GM19468 (cell line): ENCODE data around the gene TMEM41B.

Experiments used
- ATAC-seq: cut with Tn5 transposase; IDR thresholded peaks from one replicate; pipeline ENCODE4 v1.9.1; 2021; ENCODE audit warnings: mild to moderate bottlenecking, moderate library complexity, moderate number of reproducible peaks; ENCODE audit not compliant: unreplicated experiment; ENCODE audit errors: extremely low read depth

The TMEM41B gene

DNA sequence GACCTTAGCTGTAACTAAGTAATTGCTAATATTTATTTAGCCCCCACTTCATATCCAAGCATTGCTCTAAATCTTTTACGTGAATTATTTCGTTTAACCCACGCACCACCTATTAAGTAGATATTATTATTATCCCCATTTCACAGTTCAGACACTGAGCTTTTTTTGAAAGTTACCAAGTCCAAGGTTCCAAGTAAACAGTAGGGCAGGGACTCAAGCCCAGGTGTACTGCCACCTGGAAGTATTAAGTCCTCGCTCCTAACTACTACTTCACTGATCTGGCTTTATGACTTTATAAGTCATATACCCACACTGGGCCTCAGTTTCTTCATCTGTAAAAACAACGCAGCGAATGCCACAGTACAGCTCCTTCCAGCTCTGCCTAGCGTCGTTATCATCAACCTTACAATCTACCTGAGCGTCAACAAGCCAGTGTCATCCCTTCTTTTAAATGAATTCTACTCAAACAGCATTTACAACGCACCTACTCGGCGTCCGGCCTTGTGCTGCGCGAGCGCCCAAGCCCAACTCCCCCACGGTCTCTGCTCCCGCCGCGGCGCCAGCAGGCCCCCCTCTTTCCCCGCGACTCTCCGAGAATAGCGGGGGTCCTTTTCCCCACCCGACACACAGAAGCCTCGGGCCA is 624 bp downstream of the TMEM41B start:
- ATAC-seq = no peak

DNA sequence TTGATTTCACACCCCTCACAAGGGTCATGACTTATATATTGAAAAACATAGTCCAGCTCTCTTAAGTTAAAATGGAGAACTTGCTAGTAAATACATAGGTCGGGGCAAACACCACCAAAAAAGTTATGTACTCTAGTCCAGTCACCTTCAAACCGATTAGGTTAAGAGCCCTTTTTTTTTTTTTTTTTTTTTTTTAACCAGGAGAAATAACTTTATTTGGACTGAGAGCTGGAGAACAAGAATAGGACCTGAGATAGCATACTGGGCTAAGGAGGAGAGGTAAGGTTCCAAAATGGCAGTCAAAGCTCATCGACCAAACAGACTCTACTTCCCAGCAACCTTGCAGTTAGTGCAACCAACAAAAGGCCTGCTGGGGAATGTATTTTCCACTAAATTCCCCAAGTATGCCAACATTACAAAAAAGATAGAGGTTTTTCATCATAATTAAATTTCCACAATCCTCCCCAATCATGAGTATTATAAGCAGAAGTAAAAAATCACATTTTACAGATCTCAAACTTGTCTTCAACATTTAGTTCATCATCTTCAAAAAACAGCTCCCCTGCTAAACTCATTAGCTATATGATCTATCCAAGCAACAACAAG is 3.8 kb downstream of the TMEM41B start:
- no peak for ATAC-seq

DNA sequence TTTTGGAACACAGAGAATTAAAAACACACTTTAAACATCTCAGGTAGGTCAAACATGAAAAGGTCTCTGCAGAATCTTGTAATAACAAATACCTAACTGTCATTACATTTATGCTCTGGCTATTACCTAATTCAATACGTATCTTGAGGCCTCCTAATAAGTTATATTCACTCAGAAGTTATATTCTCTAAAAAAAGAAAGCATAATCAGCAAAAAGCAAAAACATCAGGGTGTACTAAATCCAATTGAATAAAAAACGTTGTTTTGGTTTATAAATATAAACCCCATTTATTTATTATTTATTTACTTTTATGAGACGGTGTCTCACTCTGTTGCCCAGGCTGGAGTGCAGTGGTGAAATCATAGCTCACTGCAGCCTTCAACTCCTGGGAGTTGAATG is 10.2 kb downstream of the TMEM41B start:
- no peak for ATAC-seq

DNA sequence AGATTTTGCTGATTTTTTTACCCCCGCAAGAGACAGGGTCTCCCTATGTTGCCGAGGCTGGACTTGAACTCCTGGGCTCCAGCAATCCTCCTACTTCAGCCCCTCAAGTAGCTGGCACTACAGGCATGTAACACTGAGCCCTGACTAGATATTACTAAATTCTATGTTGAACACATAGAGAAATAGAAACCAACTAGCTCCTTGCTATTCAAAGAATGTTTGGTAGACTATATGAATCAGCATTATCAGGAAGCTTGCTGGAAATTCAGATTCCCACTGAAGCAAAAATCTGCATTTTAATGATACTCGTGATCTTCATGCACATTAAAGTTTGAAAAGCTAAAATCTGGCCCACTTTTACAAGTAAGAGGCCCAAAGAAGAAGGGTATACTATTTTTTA is 11.9 kb downstream of the TMEM41B start:
- no peak for ATAC-seq

DNA sequence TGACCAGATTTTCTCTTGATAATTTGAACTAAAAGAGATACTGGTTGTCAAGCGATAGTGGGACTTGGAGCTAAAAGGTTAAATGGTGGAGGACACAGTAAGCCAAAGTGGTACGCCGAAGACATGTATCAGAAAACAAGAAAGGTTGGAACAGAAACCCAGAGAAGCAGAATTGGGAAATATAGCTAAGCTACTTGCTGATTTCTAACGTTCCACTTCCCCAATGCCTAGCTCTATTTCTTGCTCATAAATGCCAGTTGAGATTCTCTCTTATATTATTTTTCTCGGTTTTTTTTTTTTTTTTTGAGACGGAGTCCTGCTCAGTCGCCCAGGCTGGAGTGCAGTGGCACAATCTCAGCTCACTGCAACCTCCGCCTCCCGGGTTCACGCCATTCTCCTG is 12.7 kb downstream of the TMEM41B start:
- no peak for ATAC-seq

DNA sequence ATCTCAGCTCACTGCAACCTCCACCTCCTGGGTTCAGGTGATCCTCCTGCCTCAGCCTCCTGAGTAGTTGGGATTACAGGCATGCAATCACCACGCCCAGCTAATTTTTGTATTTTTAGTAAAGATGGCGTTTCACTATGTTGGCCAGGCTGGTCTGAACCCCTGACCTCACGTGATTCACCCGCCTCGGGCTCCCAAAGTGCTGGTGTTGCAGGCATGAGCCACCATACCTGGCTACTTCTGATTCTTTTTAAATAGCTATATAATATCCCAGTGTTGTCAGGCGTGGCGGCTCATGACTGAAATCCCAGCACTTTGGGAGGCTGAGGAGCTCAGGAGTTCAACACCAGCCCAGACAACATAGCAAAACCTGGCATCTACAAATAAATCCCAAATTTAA is 20.7 kb downstream of the TMEM41B start:
- ATAC-seq = no peak

DNA sequence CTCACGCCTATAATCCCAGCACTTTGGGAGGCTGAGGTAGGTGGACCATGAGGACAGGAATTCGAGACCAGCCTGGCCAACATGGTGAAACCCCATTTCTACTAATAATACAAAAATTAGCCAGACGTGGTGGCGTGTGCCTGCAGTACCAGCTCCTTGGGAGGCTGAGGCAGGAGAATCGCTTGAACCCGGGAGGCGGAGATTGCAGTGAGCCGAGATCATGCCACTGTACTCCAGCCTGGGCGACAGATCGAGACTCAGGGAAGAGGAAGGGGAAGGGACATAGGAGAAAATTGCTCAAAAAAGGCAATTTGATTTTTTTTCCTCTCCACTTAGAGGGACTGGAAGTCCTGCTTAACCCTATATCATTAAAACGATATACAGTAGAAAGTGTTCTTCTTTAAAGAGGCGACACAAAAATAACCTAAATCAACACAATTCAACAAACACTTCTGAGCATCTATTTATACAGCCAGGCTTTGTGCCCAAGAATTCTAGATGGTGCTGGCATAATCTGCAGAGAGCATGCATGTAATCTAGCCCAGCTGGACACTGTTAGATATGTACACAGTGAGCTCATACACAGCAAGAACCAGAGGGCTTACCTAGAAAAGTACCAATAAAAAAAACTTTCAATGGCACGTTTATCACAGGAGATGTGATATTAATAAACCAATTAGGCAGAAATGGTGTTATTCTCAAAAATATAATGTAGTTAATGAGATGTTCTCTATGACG is 28.4 kb downstream of the TMEM41B start:
- no peak for ATAC-seq

DNA sequence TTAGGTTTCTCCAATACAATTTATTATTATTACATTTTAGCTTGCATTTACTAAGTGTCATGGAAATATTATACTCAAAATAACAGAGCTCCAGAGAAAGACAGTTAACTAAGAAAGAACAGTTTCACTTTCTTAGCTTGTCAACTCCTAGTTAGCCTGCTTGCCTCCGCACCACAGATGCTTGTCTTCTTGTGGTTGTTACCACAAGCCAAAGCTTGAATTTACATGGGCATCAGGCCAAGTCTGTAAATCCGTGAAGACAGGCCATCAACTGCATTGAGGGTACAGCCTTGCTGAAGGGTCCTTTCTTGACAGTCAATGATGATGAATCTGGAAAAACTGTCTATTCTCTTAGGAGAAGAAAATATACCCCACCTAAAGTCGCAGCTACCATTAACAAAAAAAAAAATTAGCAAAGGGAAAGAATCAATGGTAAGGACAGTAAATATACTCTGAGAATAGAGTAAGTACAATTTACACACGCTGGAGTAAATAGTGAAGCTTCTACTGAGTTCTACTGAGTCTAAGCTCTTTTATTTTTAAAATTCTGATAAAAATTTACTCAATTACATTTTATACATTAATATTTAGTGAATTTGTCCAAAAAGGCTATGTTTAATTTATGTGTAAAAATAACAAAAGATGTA is 33.6 kb downstream of the TMEM41B start:
- peak; percentile 92 for ATAC-seq

DNA sequence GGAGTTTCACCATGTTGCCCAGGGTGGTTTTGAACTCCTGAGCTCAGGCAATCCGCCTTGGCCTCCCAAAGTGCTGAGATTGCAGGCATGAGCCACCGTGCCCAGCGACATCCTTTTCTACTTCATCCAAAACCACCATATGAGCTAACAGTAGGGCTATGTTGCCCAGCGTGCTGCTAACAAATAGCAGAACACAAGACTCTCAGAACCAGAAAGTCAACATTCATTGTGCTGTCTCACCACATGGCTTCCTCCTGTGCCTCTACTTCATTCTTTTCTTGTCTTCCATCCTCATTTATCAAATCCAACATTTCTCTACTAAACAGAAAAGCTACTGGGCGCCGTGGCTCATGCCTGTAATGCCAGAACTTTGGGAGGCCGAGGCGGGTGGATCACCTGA is 37.2 kb downstream of the TMEM41B start:
- ATAC-seq = no peak

DNA sequence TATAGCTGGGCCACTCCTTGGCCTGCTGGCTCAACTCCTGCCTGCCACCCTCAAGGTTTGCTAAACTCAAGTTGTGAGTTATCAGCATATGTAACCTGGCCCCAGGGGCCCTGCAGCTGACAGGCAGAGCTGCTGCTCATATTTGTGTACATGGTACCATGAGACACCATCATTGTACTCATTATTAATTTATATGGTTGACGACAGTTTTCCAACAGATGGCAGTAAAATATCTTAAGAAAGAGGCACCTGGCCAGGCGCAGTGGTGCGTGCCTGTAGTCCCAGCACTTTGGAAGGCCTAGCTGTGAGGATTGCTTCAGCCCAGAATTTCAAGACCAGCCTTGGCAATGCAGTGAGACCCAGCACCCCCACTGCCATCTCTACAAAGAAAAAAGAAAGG is 37.8 kb downstream of the TMEM41B start:
- ATAC-seq = no peak

DNA sequence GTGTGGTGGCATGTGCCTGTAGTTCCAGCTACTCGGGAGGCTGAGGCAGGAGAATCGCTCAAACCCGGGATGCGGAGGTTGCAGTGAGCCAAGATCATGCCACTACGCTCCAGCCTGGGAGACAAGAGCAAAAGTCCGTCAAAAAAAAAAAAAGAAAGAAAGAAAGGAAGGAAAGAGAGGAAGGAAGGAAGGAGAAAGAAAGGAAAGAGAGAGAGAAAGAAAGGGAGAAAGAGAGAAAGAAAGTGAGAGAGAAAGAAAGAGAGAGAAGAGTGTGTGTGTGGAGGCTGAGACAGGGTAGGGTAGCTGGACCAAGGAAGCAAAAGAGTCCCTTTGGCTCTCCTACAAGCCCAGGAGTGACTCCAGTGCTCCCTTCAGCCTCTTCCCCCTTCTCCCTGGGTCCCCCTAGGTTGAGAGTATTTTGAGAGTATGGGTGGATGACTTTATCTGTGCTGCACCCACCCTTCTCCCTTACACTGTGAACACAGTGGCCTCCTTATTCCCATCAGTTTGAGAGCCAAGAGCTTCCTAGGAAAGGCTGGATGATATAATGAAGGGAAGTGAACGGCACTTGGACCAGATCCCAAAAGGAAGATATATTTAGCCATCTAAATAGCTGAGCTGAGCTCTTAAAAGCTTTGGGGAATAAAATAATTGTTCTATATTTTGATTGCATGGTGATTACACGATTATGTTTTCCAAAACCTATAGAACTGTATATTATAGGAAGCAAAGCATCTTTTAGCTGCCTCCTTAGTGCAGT is 39.7 kb downstream of the TMEM41B start:
- ATAC-seq = no peak

DNA sequence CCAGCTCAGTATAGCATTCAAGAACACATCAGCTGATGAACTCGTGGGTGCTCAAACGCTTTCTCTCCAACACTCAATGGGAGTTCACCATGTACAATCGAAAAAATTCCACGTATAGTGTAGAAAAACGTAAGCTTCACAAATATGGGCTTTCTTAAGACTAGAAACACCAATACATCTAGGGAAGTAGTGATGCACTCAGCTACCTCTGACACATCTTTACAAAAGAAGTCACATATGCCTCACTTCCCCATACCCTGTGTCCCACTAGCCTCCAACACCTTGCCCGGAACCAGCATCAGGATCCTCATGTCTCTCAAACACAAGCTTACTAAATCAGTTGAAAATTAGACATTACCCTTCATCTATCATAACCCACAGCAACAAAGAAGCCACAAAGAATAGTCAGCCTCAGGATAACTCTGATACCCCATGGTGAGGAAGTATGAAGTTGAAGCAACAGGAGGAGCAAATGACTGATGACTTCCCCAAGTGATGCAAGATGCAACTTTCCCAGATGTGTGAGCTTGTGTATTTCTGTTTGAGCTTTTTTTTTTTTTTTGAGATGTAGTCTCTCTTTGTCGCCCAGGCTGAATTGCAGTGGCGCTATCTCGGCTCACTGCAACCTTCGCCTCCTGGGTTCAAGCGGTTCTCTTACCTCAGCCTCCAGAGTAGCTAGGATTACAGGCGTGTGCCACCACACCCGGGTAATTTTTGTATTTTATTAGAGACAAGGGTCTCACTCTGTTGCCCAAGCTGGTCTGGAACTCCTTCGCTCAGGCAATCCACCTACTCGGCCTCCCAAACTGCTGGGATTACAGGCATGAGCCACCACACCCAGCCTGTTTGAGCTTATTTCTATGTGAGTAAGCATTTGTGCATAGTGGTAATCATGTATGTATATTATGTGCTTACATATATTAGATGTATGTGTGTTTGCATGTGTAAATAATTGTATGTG is 40.7 kb downstream of the TMEM41B start:
- no peak for ATAC-seq

DNA sequence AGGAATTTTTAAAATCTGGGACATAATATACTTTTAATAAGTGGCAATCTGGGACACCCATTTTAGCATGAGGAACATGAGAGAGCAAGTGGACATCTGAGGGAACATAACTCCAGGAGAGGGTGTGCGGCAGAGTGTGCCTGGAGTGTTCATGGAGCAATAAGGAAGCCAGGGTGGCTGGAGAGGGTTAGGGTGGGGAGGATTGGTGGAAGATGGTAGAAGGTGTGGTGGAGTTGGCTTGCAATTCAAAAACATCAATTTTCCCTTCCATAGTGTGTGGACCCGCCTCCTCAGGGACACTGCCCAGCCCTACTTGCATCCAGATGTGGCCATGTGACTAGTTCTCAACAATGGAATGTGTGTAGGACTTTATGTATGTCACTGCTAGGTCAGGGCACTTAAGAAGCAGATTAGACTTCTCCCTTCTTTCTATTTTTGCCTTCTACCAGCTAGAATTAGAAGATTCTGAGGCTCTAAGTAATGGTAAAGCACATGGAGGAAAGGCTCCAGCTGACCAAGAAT is 44.8 kb downstream of the TMEM41B start:
- no peak for ATAC-seq

DNA sequence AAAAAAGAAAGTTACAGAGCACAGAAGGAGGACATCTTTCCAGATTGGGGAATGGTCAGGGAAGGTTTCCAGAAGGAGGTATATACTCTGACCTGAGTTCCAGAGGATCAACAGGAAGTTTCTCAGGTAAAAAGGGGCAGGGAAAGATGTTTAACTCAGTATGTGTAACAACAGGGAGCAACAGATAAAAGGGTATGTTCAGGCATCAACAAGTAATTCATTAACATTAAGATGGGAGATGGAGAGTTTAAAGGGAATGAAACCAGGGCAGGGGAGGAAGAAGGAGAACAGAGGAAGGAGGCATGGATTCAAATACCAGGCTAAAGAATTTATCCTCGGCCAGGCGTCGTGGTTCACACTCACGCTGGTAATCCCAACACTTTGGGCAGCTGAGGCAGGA is 46.7 kb downstream of the TMEM41B start:
- ATAC-seq = no peak

DNA sequence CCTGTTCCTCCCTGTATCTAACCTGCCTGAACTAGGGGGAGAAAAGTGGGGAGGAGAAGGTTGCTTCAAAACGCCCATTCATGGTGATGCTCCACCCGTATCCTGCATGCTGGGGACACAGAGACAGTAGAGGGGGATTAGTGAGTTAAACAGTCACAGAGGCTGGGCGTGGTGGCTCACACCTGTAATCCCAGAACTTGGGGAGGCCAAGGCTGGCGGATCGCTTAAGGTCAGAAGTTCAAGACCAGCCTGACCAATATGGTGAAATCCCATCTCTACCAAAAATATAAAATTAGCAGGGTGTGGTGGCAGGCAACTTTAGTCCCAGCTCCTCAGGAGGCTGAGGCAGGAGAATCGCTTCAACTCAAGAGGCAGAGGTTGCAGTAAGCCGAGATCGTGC is 47.5 kb downstream of the TMEM41B start:
- no peak for ATAC-seq

DNA sequence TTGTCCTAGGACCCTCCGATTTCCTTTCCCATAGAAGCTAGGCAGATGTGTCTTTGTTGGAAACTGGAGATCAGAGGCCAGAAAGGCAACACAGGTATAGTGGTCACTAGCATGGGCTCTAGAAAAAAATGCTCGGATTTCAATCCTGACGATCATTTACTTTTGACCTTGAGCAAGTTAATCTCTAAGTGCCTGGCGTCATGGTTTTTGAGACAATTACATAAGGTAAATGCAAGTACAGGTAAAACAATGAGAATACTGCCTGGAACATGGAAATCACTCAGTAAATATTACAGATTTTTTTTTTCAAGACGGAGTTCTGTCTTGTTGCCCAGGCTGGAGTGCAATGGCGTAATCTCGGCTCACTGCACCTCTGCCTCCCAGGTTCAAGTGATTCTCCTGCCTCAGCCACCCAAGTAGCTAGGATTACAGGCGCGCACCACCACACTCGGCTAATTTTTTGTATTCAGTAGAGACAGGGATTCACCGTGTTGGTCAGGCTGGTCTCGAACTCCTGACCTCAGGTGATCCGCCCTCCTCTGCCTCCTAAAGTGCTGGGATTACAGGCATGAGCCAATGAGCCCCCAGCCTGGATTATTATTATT is 48.2 kb downstream of the TMEM41B start:
- no peak for ATAC-seq

DNA sequence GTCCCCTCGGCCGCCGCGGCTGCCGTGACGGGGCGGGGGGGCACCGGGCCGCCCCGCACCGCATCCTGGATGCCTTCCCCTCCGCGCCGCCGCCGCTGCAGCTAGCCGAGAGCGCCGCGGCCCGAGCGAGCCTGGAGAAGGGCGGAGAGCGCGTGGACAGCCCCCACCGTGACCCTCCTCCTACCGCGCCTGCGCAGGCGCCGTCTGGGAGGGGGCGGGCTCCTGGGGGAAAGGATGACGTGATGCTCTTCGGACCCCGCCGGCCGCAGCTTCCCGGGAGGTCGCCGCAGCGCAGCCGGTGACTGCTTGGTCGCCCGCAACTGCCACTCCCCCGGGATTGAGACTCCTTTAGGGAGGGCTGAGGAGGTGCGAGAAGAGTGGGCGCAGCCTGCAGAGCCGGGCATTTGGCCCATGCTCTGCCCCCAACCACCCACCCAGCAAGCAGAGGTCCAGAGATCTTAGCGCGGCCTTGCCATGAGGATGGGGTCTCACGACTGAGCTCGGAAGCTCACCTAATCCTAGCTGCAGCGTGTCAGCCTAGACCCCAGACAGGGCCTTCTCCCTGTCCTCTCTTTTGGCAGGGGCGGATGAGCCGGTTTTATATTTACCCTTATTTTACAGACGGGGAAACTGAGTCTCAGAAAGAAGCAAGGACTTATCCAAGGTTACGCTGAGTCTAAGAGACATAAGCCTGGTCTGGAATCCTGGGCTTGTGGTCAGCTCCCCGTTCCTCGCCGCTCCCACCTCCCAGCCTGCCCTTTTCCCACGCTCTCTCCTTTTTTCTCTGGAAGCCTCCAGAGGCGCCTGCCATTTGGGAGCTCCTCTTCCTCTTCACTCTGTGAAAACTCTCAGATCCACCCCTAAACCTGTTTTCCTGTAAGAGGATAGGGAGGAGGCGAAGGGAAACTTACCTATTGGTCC is 48.9 kb downstream of the TMEM41B start, which contains the start of gene DENND5A:
Gene DENND5A, minus strand, starts transcription at position 140 of the 921 bp plus-strand sequence. CDS start 281 bp downstream, outside the sequence.
- no peak for ATAC-seq
